ENCODE results near the gene GORASP2.

The GORASP2 gene

GRCh38 chr2:171008550-171009205, 79.6 kb downstream of the GORASP2 start:
- no peak for DNase-seq

- DNase-seq = no peak
These were observed 80.3 kb downstream of the GORASP2 start for GRCh38 chr2:171009386-171009785.

- DNase-seq = no peak
These were observed 84.8 kb downstream of the GORASP2 start for GRCh38 chr2:171013851-171014250.

- DNase-seq = no peak
These were observed 87.1 kb downstream of the GORASP2 start for GRCh38 chr2:171016125-171016524.
